A172 (cell line): ENCODE results near the gene RAB11FIP5. TPM values are rescaled to one million over a fixed set of nuclear protein-coding genes. Genes with fewer than 3 reads are reported as not detected.
"Not testable (repeated sequence)": the region's sequence is repeated elsewhere in the genome, so short reads cannot be mapped to it uniquely, and the experiment has no call there.

Experiments used
- DNase-seq: peaks from one replicate; pipeline ENCODE4 v3.0.0-alpha.2; 2015; ENCODE audit warnings: low spot score
- total RNA-seq: library from RNA; depleted of rRNA; stranded (reverse); fragments of >200 nt; shearing (Covaris generic); gene quantifications from 2 replicates; pipeline ENCODE4 v1.2.3, GENCODE V29; 2014; rRNA removed

RAB11FIP5 gene, protein sequence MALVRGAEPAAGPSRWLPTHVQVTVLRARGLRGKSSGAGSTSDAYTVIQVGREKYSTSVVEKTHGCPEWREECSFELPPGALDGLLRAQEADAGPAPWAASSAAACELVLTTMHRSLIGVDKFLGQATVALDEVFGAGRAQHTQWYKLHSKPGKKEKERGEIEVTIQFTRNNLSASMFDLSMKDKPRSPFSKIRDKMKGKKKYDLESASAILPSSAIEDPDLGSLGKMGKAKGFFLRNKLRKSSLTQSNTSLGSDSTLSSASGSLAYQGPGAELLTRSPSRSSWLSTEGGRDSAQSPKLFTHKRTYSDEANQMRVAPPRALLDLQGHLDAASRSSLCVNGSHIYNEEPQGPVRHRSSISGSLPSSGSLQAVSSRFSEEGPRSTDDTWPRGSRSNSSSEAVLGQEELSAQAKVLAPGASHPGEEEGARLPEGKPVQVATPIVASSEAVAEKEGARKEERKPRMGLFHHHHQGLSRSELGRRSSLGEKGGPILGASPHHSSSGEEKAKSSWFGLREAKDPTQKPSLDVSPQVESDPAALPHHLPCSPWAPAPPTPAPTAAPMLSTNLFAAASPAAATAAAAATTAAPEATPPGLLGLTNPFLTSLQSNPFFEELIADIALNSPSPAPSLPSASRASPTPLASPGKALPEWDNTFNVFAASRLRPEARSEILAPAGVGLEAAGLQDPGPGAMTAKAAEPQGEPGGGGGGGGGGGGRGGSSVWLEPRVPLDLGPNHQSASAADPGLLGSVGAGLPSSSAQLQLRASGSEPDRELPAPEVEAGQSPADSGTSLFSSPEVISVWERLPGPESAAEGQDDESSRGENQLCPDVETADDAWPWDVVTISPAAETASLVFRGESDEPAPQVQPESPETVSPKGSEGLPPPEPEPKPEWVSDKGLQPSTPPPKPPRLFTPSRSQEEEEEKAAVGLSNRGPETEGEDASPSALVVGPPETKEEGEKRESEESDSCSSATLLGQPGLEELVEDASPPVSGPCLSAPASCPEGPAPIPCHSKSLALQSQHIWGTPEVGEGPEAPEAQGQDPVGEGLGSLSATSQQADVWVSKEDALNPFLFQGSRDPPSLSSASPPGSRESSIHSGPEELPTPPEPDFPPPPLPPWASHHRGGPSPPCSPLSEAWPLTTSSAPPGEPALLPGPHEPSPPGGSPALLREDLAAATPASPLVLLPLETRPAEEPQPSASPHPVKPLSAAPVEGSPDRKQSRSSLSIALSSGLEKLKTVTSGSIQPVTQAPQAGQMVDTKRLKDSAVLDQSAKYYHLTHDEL (N-terminal part only)
- 52.2 and 58.8 TPM in 2 replicates for total RNA-seq

DNA sequence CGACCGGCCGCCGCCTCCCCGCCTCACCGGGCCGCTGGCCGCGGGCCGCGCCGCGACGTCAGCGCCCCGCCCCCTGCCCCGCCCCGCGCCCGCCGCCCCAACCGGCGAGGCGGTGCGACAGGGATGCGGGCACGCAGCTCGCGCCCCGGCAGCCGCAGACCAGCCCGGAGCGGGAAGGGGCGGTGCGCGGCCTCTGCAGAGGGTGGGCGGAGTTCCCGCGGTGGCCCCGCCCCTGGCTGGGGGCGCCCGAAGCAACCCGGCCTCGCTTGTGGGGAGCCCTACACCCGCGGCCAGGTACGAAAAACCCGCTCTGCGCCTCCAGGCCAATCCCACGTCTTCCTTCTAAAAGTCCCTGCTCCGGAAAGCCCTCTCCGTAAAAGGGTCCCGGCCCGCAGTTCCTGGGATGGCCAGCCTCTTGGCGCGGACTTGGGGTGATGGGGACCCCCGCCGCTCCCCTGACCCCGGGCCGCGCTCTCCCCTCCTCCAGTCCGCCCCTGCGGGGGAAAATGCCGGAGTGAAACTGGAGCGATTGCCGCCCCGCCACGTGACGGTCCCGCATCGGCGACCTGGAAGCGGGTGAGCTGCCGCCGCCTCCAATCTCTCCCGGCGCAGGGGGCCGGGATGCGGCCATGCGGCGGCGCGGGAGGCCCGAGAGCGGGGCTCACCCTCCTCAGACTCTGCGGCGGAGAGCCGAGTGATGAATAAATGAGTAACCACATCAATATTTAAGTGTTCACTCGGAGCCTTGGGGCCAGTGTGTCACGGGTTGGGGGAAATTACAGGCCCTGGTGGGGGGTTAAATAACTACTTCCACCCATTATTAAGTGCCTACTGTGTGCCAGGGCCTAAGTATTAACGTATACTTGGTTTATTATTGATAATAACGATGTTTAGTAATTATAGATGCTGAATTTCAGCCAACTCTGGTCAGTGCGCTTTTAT is at the start of gene RAB11FIP5:
Gene RAB11FIP5, minus strand, starts transcription at position 36 of the 942 bp plus-strand sequence. CDS start 171 bp downstream, outside the sequence.
- DNase-seq = peak; percentile 76

DNA sequence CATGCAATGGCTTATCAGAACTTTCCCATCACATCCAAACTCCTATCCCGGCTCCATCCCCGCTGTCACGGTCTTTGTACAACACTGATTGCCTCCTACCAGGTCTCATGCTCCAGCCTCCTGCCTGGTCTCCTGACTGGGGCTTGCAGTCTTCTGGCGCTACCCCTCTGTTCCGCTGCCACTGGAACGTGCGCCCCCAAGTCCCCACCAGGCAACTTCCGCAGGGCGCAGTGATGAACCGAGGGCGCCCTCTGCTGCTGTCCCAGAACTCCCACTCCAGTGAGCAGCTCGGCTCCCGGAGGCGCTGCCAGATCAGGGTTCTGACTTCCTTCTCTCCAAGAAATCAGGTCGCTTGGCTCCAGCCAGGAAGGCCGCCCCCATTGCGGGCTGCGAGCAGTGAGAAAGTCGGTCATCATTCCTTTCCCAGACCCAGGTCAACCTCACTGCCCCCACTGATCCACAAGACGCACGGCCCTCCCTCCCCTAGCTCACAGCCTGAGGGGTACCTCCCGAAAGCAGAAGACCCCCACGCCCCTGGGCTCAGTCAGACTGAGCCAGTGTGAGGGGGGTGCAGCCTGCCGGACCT is 43.9 kb upstream of the RAB11FIP5 start:
- peak; percentile 55 for DNase-seq

DNA sequence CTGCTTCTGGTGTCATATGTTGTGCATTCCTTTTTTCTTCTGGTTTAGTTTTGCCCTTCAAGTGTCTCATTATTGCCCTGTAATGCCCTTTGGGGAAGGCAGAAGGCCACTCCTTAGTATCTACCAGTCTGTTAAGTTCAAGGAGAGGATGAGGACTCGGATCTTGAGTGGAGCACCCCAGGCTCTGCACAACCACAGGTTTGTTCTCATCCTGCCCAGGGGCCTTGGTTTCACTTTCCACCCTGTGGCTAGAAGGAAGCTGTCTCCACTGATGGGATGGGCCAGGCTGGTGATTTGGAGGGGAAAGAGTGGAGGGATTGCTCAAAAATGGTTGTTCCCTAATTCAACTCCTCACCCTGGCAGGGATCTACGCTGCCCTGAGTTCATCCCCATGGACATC is 30.2 kb upstream of the RAB11FIP5 start:
- DNase-seq = no peak

DNA sequence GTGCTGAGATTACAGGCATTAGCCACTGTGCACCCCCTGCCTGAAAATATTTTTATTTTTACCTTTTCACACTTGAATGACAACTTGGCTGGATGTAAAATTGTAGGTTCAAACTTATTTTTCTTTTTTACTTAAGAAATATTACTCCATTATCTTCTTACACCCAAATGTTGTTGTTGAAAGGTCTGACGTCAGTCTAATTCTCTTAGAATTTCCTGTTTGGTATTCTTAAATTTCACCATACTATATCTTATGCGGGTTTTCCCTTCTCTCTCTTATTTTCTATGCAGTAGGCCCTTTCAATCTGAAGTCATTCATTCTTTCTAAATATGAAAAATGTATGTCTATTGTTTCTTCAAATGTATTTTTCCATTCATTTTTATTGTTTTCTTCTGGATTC is 29.1 kb upstream of the RAB11FIP5 start:
- DNase-seq = no peak

DNA sequence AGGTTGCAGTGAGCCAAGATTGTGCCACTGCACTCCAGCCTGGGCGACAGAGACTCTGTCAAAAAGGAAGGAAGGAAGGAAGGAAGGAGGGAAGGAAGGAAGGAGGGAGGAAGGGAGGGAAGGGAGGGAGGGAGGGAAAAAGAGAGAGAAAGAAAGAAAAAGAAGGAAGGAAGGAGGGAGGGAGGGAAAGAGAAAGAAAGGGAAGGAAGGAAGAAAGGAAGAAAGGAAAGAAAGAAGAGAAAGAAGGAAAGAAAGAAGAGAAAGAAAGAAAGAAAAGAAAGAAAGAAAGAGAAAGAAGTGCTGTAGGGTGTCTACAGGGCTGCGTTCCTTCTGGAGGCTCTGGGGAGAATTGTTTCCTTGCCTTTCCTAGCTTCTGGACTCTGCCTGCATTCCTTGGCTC is 22.5 kb upstream of the RAB11FIP5 start:
- no peak for DNase-seq

DNA sequence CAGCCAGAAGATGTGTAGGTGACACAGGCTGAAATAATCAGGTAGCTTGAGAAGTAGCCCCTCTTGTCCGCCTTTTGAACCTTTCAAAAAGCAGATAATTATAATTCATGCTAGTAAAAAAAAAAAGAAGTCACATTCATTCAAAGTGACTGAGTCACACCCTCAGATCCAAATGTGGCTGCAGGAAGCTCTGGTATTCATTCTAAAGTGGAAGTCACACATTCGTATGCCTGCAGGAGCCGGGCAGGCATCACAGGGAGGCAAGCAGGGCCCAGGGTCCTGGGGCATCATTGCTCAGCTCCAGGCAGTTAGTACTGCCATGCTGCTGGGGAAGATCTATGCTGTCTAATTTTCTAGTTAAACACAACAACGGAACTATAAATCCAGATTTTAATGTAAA is 21.7 kb upstream of the RAB11FIP5 start:
- peak; percentile 14 for DNase-seq

DNA sequence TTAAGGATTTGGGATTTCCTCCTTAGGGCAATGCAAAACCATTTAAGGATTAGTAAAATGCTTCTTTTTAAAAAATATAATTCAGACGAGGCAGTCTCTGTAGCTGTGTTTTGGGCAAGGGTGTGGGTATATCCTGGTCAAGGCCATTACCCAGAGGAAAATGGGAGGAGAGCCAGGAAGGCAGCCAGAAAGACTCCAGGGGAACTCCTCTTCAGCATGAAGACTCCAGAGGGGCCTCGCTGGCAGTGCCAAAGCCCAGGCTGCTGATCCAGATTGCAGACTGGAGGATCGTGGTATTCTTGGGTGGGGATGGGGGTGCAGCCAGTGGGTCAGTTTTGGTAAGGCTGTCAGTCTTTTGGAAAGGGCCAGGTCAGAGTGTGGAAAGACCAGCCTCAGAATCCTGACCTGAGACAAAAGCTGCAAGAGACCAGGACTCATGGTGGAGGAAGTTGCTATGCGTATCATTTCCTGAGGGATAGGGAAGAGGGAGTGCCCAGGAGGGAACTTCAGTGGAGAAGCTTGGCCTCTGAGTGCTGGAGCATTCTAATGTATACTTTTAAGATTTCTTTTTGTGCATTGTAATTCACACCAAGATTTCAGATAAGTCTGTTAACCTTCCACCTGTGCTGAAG is 20.9 kb upstream of the RAB11FIP5 start:
- DNase-seq = no peak

DNA sequence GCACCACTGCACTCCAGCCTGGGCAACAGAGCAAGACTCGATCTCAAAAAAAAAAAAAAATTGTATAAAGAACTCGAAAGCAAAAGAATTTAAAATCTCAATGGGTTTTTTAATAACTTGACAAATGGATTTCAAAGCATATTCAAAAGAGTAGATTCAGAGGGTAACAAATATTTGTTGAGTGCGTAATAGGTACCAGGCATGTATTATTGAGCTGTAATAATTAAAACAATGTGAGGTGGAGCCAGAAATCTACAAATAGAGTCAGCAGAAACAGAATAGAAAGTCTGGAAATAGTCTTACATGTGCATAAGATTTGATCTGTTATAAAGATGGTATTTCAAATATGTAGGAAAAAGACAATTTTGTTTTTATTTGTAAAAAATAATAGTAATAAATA is 19.1 kb upstream of the RAB11FIP5 start:
- DNase-seq = no peak

DNA sequence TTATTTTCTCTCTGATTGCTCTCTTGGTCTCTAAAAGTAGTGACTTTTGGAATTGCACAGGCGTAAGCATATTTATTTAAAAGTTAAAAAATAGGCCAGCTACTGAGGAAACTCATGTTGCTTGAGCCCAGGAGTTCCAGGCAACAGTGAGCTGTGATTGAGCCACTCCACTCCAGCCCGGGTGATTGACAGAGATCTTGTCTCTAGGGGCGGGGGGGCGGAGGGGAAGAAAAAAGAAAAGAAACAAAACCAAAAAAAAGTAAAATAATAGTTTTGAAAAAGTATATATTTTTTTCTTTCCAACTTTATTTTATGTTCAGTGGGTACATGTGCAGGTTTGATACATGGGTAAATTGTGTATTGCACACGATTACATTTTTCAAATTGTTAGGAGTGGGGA is 18.0 kb upstream of the RAB11FIP5 start:
- DNase-seq = no peak

DNA sequence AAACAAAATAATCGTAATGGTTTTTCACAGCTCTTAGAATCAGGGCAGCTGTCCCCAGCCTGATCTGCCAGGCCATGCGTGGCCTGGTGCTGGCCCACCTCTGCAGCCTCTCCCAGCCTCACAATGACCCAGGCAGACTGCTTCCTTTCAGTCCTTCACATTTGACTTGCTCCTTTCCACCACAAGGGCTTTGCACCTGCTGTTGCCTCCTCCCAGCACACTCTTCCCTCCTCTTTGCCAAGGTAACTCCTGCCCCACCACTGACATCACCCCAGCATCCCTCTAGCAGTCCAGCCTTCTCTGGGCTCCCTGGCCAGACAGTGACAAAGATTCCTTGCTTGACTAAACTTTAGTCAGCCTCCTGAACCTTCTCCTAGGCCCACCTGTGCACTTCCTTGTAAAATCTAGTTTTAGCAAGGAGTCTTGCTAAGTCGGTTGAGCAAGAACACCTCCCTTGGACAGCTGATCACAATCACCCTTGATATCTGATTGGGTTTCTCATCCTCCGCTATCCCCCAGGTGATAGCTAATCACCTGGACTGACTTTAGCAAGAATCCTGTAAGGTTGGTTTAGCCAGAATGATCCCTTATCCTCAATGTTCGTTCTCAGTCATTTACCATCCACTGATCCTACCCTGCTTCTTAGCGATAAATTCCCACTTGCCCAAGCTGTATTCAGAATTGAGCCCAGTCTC is 16.2 kb upstream of the RAB11FIP5 start:
- DNase-seq = no peak

DNA sequence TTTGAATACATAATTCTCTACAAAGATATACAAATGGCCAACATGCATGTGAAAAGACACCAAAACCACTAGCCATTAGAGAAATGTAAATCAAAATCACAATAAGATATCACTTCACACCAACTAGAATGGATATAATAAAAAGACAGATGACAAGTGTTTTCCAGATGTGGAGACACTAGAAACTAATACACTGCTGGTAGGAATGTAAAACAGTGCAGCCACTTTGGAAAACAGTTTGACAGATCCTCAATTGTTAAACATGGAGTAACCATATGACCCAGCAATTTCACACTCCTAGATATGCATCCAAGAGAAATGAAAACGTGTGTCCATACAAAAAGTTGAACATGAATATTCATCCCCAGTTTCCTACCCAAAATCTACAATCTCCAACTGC is 9.8 kb upstream of the RAB11FIP5 start:
- DNase-seq = no peak

DNA sequence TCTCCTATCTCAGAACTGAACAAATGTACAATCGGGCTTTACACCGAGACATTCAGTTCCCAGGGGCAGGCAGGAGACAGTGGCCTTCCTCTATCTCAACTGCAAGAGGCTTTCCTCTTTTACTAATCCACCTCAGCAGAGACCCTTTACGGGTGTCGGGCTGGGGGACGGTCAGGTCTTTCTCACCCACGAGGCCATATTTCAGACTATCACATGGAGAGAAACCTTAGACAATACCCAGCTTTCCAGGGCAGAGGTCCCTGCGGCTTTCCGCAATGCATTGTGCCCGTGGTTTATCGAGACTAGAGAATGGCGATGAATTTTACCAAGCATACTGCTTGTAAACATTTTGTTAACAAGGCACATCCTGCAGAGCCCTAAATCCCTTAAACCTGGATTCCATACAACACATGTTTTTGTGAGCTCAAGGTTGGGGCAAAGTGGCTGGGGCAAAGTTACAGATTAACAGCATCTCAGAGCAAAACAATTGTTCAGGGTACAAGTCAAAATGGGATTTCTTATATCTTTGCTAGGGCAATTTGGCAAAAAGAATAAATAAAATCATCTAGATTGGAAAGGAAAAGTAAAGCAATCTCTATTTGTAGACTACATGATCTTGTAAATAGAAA is 7.0 kb upstream of the RAB11FIP5 start:
- not testable (repeated sequence) for DNase-seq

DNA sequence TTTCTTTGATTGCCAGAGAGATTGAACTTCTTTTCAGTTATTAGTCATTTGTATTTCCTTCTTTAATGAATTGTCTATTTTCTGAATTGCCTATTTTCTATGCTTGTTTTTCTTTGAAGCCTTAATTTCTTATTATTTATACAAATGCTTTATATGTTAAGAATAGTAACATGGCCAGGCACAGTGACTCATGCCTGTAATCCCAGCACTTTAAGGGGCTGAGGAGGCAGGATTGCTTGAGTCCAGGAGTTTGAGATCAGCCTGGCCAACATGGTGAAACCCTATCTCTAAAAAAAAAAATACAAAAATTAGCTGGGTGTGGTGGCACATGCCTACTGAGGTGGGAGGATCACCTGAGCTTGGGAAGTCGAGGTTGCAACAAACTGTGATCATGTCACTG is 4.7 kb upstream of the RAB11FIP5 start:
- no peak for DNase-seq

DNA sequence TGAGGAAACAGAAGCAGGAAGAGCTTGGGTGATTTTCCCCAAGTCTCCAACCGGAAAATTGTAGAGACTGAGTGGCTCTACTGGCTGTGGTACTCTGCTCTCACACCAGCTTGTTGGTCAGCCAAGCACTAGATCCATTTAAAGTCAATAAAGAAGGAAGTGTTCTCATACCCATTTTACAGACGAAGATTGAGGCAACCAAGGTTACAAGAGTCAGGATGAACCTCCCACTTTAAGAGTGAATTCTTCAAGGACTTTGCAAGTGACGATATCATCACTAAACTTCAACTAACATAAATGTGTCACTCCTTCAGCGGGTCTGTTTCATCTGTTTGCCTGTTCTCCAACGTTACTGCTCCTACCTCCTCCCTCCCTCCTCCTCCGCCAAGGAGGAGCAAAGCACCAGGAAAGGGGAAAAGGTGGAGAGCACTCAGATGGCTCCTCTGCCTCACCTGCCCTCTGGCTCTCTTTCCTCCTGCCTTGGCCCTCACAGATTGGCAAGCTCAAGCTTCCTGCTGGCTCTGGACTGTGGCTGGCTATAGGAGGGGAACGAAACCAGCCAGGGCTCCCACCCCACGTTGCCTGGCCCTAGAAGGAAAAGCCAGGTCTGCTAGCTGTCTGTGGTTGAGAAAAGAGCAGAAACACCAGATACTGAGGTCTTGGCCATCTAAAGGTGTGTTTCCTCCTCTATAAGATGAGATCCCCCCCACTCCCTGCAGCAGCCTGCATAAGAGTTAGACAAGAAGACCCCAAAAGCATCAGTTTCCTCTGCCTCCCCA is 3.6 kb upstream of the RAB11FIP5 start:
- DNase-seq = no peak

DNA sequence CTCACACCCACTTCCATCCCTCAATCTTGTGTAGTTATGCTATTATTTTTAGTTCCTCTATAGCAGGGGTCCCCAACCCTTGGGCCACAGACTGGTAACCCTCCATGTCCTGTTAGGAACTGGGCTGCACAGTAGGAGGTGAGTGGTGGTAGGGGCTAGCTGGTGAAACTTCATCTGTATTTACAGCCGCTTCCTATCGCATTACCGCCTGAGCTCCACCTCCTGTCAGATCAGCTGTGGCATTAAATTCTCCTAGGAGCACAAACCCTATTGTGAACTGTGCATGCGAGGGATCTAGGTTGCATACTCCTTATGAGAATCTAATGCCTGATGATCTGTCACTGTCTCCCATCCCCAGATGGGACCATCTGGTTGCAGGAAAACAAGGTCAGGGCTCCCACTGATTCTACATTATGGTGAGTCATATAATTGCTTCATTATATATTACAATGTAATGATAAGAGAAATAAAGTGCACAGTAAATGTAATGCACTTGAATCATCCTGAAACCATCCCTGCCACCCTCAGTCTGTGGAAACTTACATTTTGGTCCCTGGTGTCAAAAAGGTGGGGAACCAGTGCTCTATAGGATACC is 1.6 kb upstream of the RAB11FIP5 start:
- DNase-seq = no peak

DNA sequence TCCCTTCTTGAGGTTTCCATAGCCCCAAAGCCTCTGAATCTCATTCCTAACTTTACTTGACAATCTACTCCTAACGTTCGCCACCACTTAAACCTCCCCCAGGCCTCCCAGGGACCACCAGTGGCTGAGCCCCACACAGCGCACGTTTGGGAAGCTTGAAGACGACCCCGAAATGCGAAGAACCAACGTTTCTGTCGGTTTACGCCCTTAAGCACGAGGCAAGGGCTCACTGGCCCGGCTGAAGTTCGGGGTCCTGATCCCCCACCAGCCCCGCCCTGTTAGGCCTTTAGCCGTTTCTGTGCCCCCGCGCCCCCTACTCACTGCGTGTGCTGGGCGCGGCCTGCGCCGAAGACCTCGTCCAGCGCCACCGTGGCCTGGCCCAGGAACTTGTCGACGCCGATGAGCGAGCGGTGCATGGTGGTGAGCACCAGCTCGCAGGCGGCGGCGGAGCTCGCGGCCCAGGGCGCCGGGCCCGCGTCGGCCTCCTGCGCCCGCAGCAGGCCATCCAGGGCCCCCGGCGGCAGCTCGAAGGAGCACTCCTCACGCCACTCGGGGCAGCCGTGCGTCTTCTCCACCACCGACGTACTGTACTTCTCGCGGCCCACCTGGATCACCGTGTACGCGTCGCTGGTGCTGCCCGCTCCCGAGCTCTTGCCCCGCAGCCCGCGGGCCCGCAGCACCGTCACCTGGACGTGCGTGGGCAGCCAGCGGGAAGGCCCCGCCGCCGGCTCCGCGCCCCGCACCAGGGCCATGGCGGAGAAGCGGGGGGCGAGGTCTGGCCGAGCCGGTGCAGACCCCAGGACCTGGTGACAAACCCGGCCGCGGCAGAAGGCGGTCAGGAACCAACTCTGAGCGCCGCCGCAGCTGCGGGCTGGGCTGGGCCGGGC is 479 bp downstream of the RAB11FIP5 start:
- DNase-seq = no peak
